GM12865 (cell line): ENCODE data around the gene PTTG1IP2.

Experiments
- DNase-seq: peaks from one replicate; pipeline ENCODE4 v3.0.0; 2010; ENCODE audit warnings: low read depth
- H3K4me3 ChIP-seq: 2 replicates; pipeline ENCODE4 v1.5.1; 2011; ENCODE audit warnings: mild to moderate bottlenecking, low read depth, low read length, control low read depth
- TF ChIP-seq, protein P1 (sequence below): IDR thresholded peaks from 2 replicates; pipeline ENCODE4 v1.5.1; 2011; ENCODE audit warnings: low read length, control low read depth, low read depth, inconsistent platforms; ENCODE audit not compliant: insufficient read depth; ENCODE audit errors: missing control alignments

Gene PTTG1IP2

DNA sequence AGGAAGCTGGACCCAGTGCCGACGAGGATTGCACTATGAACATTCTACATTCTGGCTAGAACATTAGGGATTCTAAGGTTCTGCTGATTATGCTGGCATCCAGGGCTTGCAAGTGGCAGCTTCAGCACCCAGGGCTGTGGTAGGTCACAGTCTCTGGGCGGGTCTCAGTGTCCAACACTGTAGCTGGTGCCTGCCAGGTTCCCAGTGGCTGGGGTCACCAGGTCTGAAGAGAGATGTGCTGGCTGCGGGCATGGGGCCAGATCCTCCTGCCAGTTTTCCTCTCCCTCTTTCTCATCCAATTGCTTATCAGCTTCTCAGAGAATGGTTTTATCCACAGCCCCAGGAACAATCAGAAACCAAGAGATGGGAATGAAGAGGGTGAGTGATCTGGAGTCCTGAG lies at the start of gene PTTG1IP2:
Gene PTTG1IP2 (plus strand): TSS at position 86 of the 400 bp plus-strand sequence. CDS start 148 bp downstream, at position 234.
- no peak within 1 kb of the TSS for H3K4me3 ChIP-seq
- TF ChIP-seq, protein P1, sequence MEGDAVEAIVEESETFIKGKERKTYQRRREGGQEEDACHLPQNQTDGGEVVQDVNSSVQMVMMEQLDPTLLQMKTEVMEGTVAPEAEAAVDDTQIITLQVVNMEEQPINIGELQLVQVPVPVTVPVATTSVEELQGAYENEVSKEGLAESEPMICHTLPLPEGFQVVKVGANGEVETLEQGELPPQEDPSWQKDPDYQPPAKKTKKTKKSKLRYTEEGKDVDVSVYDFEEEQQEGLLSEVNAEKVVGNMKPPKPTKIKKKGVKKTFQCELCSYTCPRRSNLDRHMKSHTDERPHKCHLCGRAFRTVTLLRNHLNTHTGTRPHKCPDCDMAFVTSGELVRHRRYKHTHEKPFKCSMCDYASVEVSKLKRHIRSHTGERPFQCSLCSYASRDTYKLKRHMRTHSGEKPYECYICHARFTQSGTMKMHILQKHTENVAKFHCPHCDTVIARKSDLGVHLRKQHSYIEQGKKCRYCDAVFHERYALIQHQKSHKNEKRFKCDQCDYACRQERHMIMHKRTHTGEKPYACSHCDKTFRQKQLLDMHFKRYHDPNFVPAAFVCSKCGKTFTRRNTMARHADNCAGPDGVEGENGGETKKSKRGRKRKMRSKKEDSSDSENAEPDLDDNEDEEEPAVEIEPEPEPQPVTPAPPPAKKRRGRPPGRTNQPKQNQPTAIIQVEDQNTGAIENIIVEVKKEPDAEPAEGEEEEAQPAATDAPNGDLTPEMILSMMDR, result no peak
- DNase-seq, result no peak

DNA sequence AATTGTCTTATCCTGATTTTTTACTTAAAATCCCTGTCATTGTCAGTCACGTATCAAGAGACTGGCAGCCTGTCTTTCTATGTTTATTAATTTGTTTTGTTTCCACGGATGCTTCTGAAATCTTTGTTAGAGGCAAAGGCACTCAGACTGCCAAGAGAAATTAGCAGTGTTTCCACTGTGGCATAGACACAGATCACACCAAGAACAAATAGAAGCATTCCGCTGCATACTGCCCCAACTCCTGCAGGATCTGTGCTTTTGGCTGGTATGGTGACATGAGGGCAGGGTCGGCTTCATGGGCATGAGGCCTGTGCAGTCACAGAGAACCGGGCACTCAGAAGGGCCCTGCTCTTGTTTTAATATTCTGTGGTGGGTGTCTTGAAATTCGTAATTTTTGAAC lies 47.8 kb upstream of the PTTG1IP2 start:
- no peak for DNase-seq
- H3K4me3 ChIP-seq, result no peak overlapping the region
- TF ChIP-seq, protein P1, result no peak

DNA sequence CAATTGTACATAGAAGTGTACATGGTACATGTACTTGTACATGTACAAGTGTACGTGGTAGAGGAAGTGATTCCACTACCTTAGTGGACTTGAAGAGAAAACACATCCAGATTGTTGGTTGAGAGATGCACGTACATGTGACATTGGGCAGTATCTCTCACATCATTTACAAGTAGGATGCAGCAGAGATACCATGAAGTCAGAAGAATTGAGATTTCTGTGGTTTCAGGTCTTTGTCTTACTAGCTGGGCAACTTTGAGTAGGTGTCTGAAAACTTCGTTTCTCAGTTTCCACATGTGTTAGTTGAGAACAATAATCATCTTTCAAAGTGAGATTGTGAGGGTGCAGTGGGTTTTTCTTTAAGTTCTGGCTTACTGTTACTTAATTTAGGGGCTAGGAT lies 44.7 kb upstream of the PTTG1IP2 start:
- TF ChIP-seq, protein P1, result no peak
- peak; percentile 73 for DNase-seq
- no peak overlapping the region for H3K4me3 ChIP-seq

DNA sequence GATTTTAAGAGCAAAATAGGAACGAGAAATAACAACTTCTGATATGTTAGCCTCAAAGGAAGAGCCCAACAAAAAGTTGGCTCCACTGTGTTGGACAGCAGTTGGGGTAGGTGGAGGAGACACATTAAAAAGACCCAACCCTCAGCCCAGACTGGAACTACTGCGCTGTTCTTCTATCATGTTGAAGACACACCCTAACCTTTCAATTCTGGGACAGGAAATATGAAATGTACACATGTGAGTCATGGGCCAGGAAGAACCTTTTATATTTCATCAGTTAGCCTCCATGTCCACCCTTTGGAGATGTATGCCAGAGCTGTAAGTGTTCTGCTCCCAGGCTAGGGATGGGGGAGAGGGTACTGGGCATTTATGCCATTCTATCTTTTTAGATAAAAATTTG lies 44.1 kb upstream of the PTTG1IP2 start:
- DNase-seq, result peak; percentile 18
- H3K4me3 ChIP-seq, result no peak overlapping the region
- TF ChIP-seq, protein P1, result no peak

DNA sequence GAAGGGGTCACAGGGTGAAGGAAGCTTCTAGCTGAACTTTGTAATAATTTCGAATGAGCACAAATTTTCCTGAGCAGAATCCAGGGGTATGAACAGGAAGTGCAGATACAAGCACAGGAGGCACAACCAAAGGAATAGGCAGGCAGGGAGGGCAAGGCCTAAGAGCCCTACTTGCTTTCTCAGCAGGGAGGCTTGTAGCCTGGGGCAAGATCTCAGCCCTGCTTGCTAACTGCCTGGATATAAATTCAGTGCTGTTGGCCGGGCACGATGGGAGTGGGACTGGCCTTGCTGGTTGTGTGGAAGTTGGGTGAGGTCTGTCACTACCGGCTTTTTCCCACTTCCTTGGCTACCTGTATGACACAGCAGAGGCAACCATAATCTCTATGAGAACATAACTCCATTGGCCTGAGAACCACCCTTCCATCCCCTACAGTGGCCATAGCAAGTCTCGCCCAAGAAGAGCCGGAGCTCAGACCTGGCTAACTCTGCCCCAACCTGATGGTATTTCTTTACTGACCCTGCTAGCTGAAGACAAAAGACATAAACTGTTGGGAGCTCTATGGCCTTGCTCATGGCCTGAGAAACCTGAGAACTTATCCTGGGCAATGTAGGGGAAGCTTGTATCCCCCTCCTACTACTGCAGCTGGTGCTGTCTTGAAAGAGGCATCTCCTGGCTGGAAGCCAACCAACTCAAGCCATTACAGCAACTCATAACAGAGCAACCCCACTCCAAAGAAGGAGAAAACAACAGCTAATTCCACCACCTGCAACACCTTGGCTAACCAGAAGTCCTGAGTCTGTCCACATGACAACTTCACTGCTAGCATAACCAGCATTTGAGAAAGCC lies 38.6 kb upstream of the PTTG1IP2 start:
- DNase-seq, result no peak
- TF ChIP-seq, protein P1, result no peak
- no peak overlapping the region for H3K4me3 ChIP-seq

DNA sequence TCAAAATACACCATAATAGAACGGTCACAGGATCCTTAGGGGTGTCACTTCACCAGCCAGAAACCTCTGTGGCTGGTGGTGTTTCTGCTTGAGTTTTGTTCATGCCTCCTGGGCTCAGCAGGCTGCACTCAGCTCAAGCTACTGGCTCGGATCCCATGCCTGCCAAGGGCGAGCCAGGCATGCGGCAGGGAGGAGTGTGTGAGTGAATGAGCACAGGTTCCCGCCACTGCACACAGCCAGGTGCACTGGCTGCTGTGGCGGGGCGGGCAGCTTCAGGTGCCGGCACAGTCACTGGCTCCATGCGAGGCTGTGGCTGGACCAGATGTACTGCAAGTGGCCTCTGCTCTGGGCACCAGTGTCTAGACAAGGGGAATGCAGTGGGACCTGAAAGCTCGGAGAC lies 36.7 kb upstream of the PTTG1IP2 start:
- no peak overlapping the region for H3K4me3 ChIP-seq
- TF ChIP-seq, protein P1, result no peak
- DNase-seq, result no peak

DNA sequence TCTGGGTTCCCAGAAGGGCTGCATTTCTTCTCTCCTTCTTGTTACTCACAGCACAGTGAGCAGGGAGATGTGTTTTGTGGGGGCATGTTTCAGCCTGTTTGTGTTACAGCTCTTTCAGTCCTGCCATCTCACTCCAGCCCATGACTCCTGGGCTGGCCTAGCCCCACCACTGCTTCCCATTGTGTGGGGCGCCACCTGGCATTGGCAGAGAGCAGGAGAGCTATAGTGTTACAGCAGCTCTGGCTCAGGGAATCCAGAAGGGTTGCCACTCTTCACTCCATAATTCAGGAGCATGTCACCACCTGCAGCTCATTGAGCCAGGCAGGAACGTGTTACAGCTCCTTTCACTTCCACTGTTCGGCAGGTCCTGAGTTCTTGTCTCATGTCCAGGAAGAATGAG lies 36.2 kb upstream of the PTTG1IP2 start:
- no peak for DNase-seq
- H3K4me3 ChIP-seq, result no peak overlapping the region
- TF ChIP-seq, protein P1, result no peak
